ENCODE results near the gene MGAT4C.
"Not testable (repeated sequence)": the region's sequence is repeated elsewhere in the genome, so short reads cannot be mapped to it uniquely, and the experiment has no call there.

MGAT4C gene

GRCh38 chr12:86126900-86127299, 129.3 kb downstream of the MGAT4C start:
- not testable (repeated sequence) for DNase-seq (ENCODE audit: low read depth)

DNA sequence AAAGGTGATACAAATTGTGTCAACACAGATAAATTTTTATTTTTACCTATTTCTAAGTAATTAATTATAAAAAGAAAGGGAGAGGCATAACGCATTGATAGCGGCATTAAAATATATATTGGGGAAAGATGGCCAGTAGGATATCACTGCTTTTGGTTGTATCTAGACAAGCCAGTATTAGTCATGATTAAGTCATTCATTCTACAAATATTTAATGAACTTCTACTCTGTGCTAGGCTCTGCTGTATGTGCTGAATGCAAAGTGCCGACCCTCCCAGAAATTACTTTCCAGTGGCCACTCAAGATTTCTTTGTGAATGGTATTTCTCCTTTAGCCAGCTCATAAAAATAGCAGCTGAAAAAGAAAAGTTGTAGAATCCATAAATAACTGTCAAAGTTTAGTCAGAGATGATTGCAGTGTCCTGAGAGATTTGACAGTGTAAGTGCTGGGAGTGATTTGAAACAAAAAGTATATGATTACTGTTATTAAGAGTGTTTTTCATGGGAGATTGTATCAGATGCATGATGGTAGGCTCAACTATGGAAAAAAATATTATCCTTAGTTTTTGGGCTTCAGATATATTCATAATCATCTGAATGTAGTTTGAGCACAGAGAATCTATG, 133.2 kb downstream of the MGAT4C start:
- DNase-seq (ENCODE audit: low read depth): no peak

DNA sequence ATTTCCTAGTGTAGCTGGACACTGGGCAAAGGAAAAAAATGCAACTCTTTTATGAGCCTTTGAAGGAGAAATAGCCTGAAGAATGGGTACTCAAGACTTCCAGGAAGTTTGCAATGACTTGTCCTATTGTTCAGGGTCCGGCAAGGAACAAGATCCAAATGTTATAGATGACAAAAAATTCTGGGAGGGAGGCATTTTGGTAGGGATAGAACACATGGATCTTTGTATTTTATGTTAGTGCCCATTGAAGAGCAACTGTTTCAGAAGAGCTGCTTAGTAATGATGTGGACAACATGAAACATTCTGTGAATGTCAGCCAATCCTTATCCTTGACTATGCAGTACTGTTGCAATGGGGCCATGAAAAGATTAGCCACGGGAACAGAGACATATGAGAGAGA, 138.0 kb downstream of the MGAT4C start:
- DNase-seq (ENCODE audit: low read depth): no peak

GRCh38 chr12:86117711-86118110, 138.5 kb downstream of the MGAT4C start:
- DNase-seq (ENCODE audit: low read depth): no peak

GRCh38 chr12:86104087-86104486, 152.1 kb downstream of the MGAT4C start:
- no peak for DNase-seq (ENCODE audit: low read depth)

- DNase-seq (ENCODE audit: low read depth): no peak
Observed at GRCh38 chr12:86097161-86097560, 159.0 kb downstream of the MGAT4C start.

DNA sequence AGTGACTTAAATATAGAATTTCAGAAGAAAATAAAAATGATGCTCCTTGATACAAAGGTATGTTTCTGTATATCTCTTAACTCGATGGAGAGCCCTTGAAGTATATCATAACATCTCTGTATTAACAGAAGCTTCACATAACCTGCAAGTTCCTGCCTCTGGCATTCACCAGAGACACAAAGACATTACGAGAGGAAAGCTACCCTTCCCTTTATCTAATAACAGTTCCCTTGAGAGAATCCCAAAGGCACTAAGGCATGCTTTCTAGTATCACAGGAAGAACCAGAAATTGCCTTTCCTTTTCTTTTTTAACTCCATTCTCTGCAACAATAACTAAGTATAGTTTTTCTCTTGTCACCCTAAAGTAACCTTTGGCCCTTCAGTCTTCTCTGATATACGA, 164.5 kb downstream of the MGAT4C start:
- DNase-seq (ENCODE audit: low read depth): no peak

GRCh38 chr12:86081843-86082242, 174.3 kb downstream of the MGAT4C start:
- no peak for DNase-seq (ENCODE audit: low read depth)

DNA sequence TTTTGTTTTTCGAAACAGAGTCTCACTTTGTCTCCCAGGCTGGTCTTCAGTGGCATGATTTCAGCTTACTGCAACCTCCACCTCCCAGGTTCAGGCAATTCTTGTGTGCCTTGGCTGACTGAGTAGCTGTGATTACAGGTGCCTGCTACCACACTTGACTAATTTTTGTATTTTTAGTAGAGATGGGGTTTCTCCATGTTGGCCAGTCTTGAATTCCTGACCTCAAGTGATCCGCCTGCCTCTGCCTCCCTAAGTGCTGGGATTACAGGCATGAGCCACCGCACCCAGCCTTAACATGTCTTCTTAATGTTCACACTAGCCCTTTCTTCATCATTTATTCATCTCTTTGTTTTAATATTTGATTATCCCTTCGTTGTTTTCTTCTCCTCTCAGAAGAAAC, 197.1 kb downstream of the MGAT4C start:
- not testable (repeated sequence) for DNase-seq (ENCODE audit: low read depth)

- no peak for DNase-seq (ENCODE audit: low read depth)
Observed at GRCh38 chr12:86057092-86057845, 198.9 kb downstream of the MGAT4C start.

- no peak for DNase-seq (ENCODE audit: low read depth)
Observed at GRCh38 chr12:86052921-86053320, 203.3 kb downstream of the MGAT4C start.

- DNase-seq (ENCODE audit: low read depth): no peak
Observed at GRCh38 chr12:86050010-86050409, 206.2 kb downstream of the MGAT4C start.

DNA sequence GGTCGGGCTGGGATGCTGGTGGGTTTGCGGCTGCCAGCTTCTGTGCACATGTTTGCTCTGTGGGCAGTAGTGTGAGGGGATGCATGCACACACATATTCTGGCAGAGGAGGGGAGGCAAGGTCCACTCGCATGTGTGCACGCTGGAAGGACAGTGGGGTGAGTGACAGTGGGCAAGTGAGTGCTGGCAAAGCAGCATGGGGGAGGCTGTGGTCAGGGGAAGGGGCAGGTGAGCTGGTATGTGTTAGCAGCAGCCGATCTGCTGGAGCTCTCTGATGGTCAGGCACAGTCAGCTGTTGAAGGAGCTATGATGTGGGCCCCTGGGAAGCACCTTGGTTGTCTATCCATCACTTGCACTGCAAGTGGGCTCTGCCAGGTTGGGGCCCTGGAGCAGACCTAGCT, 211.8 kb downstream of the MGAT4C start:
- no peak for DNase-seq (ENCODE audit: low read depth)

GRCh38 chr12:86042062-86042461, 214.1 kb downstream of the MGAT4C start:
- DNase-seq (ENCODE audit: low read depth): no peak

- DNase-seq (ENCODE audit: low read depth): no peak
Observed at GRCh38 chr12:86018361-86018760, 237.8 kb downstream of the MGAT4C start.

DNA sequence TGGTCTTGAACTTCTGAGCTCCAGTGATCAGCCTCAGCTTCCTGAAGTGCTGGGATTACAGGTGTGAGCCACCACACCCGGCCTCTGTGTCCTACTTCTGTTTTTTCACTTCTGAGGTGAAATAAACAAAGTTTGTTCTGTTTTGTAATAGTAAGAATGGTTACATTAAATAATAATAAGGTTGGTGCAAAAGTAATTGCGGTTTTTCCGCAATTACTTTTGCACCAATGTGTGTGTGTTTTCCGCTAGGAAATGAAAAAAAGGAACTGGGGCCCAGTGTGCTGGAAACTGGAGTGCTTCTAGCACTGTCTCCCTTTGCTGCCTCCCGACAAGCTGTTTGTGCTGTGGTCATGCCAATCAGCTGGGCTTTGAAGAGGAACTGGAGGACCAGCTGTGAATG, 241.2 kb downstream of the MGAT4C start:
- DNase-seq (ENCODE audit: low read depth): no peak

- DNase-seq (ENCODE audit: low read depth): no peak
Observed at GRCh38 chr12:86006727-86007126, 249.5 kb downstream of the MGAT4C start.

- no peak for DNase-seq (ENCODE audit: low read depth)
Observed at GRCh38 chr12:85998074-85998473, 258.1 kb downstream of the MGAT4C start.

GRCh38 chr12:85996280-85996679, 259.9 kb downstream of the MGAT4C start:
- no peak for DNase-seq (ENCODE audit: low read depth)

- no peak for DNase-seq (ENCODE audit: low read depth)
Observed at GRCh38 chr12:85993746-85994145, 262.4 kb downstream of the MGAT4C start.

GRCh38 chr12:85985996-85986395, 270.2 kb downstream of the MGAT4C start:
- DNase-seq (ENCODE audit: low read depth): no peak

DNA sequence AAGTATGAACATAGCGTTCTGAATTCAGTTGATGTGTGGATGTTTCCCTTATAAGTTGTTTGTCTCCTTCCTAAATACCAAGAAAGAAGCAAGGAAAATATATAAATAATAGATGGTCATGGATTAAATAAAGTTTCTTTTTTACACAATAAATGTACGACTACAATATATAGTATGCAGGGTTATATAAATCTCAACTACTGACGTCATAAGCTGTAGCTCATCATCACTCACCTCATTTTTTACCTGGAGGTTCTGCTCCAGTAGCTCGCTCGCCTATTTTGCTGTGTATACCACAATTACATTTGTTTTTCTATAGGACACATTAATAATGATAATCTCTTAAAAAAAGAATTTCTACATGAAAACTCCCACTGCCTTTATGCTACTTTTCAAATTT, 272.6 kb downstream of the MGAT4C start:
- DNase-seq (ENCODE audit: low read depth): no peak

DNA sequence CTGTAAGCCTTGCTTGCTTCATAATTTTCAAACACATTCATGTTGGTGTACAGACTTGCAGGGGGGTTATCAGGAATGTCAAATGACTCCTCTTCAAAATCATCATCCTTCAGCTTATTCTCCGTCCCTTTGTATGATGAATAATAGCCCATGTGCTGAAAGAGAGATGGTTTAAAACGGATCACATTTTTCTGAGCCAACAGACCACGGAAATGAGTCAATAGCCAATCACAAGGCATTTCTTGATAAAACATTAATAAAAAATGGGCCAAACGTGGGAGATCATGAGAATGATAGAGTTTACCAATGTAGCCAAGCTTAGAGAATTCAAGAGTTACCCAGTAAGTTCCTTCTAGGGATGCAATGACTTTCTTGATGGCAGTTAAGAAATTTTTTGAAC, 276.6 kb downstream of the MGAT4C start:
- no peak for DNase-seq (ENCODE audit: low read depth)

DNA sequence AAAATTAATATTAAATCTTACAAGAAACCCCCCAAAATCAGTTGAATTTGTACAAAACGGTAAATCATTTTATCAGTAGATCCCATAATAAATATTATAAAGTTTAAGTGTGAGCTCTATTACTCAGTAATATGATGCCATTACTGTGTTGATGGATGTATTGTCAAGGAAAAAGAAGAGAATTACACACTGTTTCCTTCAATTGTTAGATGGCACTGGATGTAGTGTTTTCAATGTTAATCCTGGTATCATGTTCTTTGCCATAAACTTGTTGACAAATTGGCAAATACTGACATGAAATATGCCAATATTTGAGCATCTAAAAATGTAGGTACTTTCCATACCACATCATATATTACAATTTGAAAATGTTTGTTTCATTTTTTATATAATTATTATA, 280.5 kb downstream of the MGAT4C start:
- DNase-seq (ENCODE audit: low read depth): no peak

Data from HS-5 (cell line).